ENCODE measurements around the gene MPPED2.

MPPED2 gene

GRCh38 chr11:30478923-30479322 lies 107.2 kb downstream of the MPPED2 start:
- Histone ChIP-seq H3K4me3 (replicated peaks; ENCODE audit: insufficient read depth, low read length) (no peak overlapping the region), H3K27me3 (ENCODE audit: insufficient read depth, poor library complexity, severe bottlenecking) (no peaks in the 10 kb centered on the region), H3K27ac (replicated peaks) (no peak overlapping the region)
- no peak for DNase-seq (ENCODE audit: low read depth in 1 of 2, low spot score in 1 of 2)
- TF ChIP-seq REST (IDR thresholded peaks at IDR 0.05; ENCODE audit: insufficient replicate concordance, low read depth), result no peak
- TF ChIP-seq CTCF (IDR thresholded peaks at IDR 0.05; ENCODE audit: insufficient read depth, low read length), result no peak
- no peak for TF ChIP-seq SPI1 (IDR thresholded peaks at IDR 0.05; ENCODE audit: borderline replicate concordance, low read depth)
- TF ChIP-seq POLR2AphosphoS5 (IDR thresholded peaks at IDR 0.05; ENCODE audit: low read depth), result no peak
- TF ChIP-seq GABPA (IDR thresholded peaks at IDR 0.05; ENCODE audit: low read depth), result no peak

- DNase-seq (ENCODE audit: low read depth in 1 of 2, low spot score in 1 of 2), result no peak
- TF ChIP-seq CTCF (IDR thresholded peaks at IDR 0.05; ENCODE audit: insufficient read depth, low read length), result no peak
- no peak for TF ChIP-seq SPI1 (IDR thresholded peaks at IDR 0.05; ENCODE audit: borderline replicate concordance, low read depth)
- no peak for TF ChIP-seq REST (IDR thresholded peaks at IDR 0.05; ENCODE audit: insufficient replicate concordance, low read depth)
- TF ChIP-seq GABPA (IDR thresholded peaks at IDR 0.05; ENCODE audit: low read depth), result no peak
- no peak for TF ChIP-seq POLR2AphosphoS5 (IDR thresholded peaks at IDR 0.05; ENCODE audit: low read depth)
- no peak overlapping the region for H3K4me3 ChIP-seq (replicated peaks; ENCODE audit: insufficient read depth, low read length)
- no peak overlapping the region for H3K27ac ChIP-seq (replicated peaks)
- H3K27me3 ChIP-seq (ENCODE audit: insufficient read depth, poor library complexity, severe bottlenecking), result no peaks in the 10 kb centered on the region
These were observed 109.1 kb downstream of the MPPED2 start for GRCh38 chr11:30477061-30477460.

GRCh38 chr11:30474151-30474954 lies 111.8 kb downstream of the MPPED2 start:
- Histone ChIP-seq H3K4me3 (replicated peaks; ENCODE audit: insufficient read depth, low read length) (no peak overlapping the region), H3K27ac (replicated peaks) (no peak overlapping the region), H3K27me3 (ENCODE audit: insufficient read depth, poor library complexity, severe bottlenecking) (no peaks in the 10 kb centered on the region)
- TF ChIP-seq REST (IDR thresholded peaks at IDR 0.05; ENCODE audit: insufficient replicate concordance, low read depth), result no peak
- no peak for TF ChIP-seq CTCF (IDR thresholded peaks at IDR 0.05; ENCODE audit: insufficient read depth, low read length)
- no peak for TF ChIP-seq POLR2AphosphoS5 (IDR thresholded peaks at IDR 0.05; ENCODE audit: low read depth)
- TF ChIP-seq GABPA (IDR thresholded peaks at IDR 0.05; ENCODE audit: low read depth), result no peak
- no peak for TF ChIP-seq SPI1 (IDR thresholded peaks at IDR 0.05; ENCODE audit: borderline replicate concordance, low read depth)
- DNase-seq (ENCODE audit: low read depth in 1 of 2, low spot score in 1 of 2), result no peak

Data from HL-60 (cell line).